NT2/D1 (cell line): ENCODE measurements around the gene MORC4.

Experiments
- DNase-seq: peaks from one replicate; pipeline ENCODE4 v3.0.0-alpha.2; 2011; ENCODE audit warnings: low read depth, low spot score
- H3K27me3 ChIP-seq: 2 replicates; pipeline ENCODE4 v1.6.0; 2011; ENCODE audit warnings: mild to moderate bottlenecking; ENCODE audit not compliant: insufficient read length, insufficient read depth
- H3K36me3 ChIP-seq: 2 replicates; pipeline ENCODE4 v1.6.1; 2011; ENCODE audit warnings: mild to moderate bottlenecking, low read length, mixed read lengths; ENCODE audit not compliant: insufficient read depth, insufficient read length
- H3K4me1 ChIP-seq: 2 replicates; pipeline ENCODE4 v1.5.1; 2011; ENCODE audit not compliant: insufficient read depth, insufficient read length
- H3K4me3 ChIP-seq: 2 replicates; pipeline ENCODE4 v1.5.1; 2011; ENCODE audit warnings: low read depth; ENCODE audit not compliant: insufficient read length
- H3K9ac ChIP-seq: 2 replicates; pipeline ENCODE4 v1.6.0; 2011; ENCODE audit warnings: low read depth; ENCODE audit not compliant: insufficient read length
- H3K9me3 ChIP-seq: 2 replicates; pipeline ENCODE4 v1.5.1; 2011; ENCODE audit warnings: mild to moderate bottlenecking, low read length; ENCODE audit not compliant: insufficient read depth
- SUZ12 ChIP-seq: IDR thresholded peaks from 2 replicates; pipeline ENCODE4 v1.6.1; 2011; ENCODE audit not compliant: insufficient read length, insufficient read depth; ENCODE audit errors: extremely low read depth
- YY1 ChIP-seq: IDR thresholded peaks from 2 replicates; pipeline ENCODE4 v1.6.1; 2011; ENCODE audit not compliant: insufficient read length, insufficient read depth
- ZNF274 ChIP-seq: IDR thresholded peaks from 2 replicates; pipeline ENCODE4 v1.6.1; 2011; ENCODE audit warnings: mild to moderate bottlenecking, low read depth, low read length

Gene MORC4

GRCh38 chrX:106931831-106932491, 68.1 kb downstream of the MORC4 start:
- no peak overlapping the region for H3K4me3 ChIP-seq
- no peak for DNase-seq
- TF ChIP-seq ZNF274 = no peak
- no peak for TF ChIP-seq SUZ12
- TF ChIP-seq YY1 = no peak
- no peaks in the 10 kb centered on the region for H3K9me3 ChIP-seq
- no peaks in the 10 kb centered on the region for H3K27me3 ChIP-seq
- no peak overlapping the region for H3K9ac ChIP-seq
- no peaks in the 10 kb centered on the region for H3K4me1 ChIP-seq
- peaks cover 4% of the 10 kb centered on the region for H3K36me3 ChIP-seq

GRCh38 chrX:106928227-106928626, 71.8 kb downstream of the MORC4 start:
- Histone ChIP-seq H3K4me3 (no peak overlapping the region), H3K27me3 (no peaks in the 10 kb centered on the region), H3K9ac (no peak overlapping the region), H3K36me3 (no peaks in the 10 kb centered on the region), H3K4me1 (no peaks in the 10 kb centered on the region), H3K9me3 (no peaks in the 10 kb centered on the region)
- no peak for DNase-seq
- TF ChIP-seq ZNF274 = no peak
- no peak for TF ChIP-seq SUZ12
- TF ChIP-seq YY1 = no peak

- no peaks in the 10 kb centered on the region for H3K36me3 ChIP-seq
- DNase-seq = no peak
- TF ChIP-seq SUZ12 = no peak
- no peak for TF ChIP-seq YY1
- no peak for TF ChIP-seq ZNF274
- H3K4me1 ChIP-seq = no peaks in the 10 kb centered on the region
- no peaks in the 10 kb centered on the region for H3K9me3 ChIP-seq
- H3K4me3 ChIP-seq = no peak overlapping the region
- H3K9ac ChIP-seq = no peak overlapping the region
- H3K27me3 ChIP-seq = no peaks in the 10 kb centered on the region
These were observed 72.3 kb downstream of the MORC4 start for GRCh38 chrX:106927700-106928099.

GRCh38 chrX:106927023-106927422, 73.0 kb downstream of the MORC4 start:
- no peaks in the 10 kb centered on the region for H3K4me1 ChIP-seq
- H3K9ac ChIP-seq = no peak overlapping the region
- DNase-seq = no peak
- H3K36me3 ChIP-seq = no peaks in the 10 kb centered on the region
- peaks cover 6% of the 10 kb centered on the region for H3K27me3 ChIP-seq
- H3K4me3 ChIP-seq = no peak overlapping the region
- no peaks in the 10 kb centered on the region for H3K9me3 ChIP-seq
- no peak for TF ChIP-seq ZNF274
- TF ChIP-seq SUZ12 = no peak
- no peak for TF ChIP-seq YY1

GRCh38 chrX:106921637-106922036, 78.4 kb downstream of the MORC4 start:
- H3K9ac ChIP-seq = no peak overlapping the region
- H3K36me3 ChIP-seq = no peaks in the 10 kb centered on the region
- peaks cover 18% of the 10 kb centered on the region for H3K27me3 ChIP-seq
- no peak overlapping the region for H3K4me3 ChIP-seq
- peaks cover 2% of the 10 kb centered on the region for H3K4me1 ChIP-seq
- no peak for DNase-seq
- TF ChIP-seq YY1 (no peak), ZNF274 (no peak), SUZ12 (no peak)
- H3K9me3 ChIP-seq = no peaks in the 10 kb centered on the region

GRCh38 chrX:106919932-106920452, 80.0 kb downstream of the MORC4 start, which contains the start of gene CLDN2:
Gene CLDN2 (plus strand): TSS chrX:106920402. CDS start chrX:106928229, 7,827 bp downstream.
- Histone ChIP-seq H3K36me3 (no peaks in the 10 kb centered on the region), H3K9ac (no peak within 1 kb of the TSS), H3K4me1 (peaks cover 2% of the 10 kb centered on the region), H3K9me3 (no peaks in the 10 kb centered on the region), H3K27me3 (peaks cover 18% of the 10 kb centered on the region), H3K4me3 (peak within 1 kb of the TSS; percentile 8)
- TF ChIP-seq YY1 = no peak
- no peak for TF ChIP-seq SUZ12
- no peak for TF ChIP-seq ZNF274
- peak; percentile 81 for DNase-seq

GRCh38 chrX:106917830-106918500, 82.0 kb downstream of the MORC4 start:
- Histone ChIP-seq H3K4me1 (peaks cover 2% of the 10 kb centered on the region), H3K27me3 (peaks cover 18% of the 10 kb centered on the region), H3K4me3 (no peak overlapping the region), H3K9me3 (no peaks in the 10 kb centered on the region), H3K36me3 (no peaks in the 10 kb centered on the region), H3K9ac (no peak overlapping the region)
- DNase-seq = no peak
- no peak for TF ChIP-seq YY1
- TF ChIP-seq ZNF274 = no peak
- no peak for TF ChIP-seq SUZ12
